ENCODE data around the gene PRSS35.
"Not testable (repeated sequence)": the region's sequence is repeated elsewhere in the genome, so short reads cannot be mapped to it uniquely, and the experiment has no call there.

- TF ChIP-seq CTCF, EP300 (IDR thresholded peaks at IDR 0.05): not testable (repeated sequence)
Measured at GRCh38 chr6:83551748-83552147, 39.4 kb downstream of the PRSS35 start.
